DOHH2 (cell line): Measurements from ENCODE around the gene TMEM132A.

ENCODE experiments used
- CTCF ChIP-seq: fragments of 200-600 bp; sonication (generic); IDR thresholded peaks from one replicate; pipeline ENCODE4 v1.5.1; 2014; ENCODE audit warnings: antibody characterized with exemption, mild to moderate bottlenecking, low read depth, low read length; ENCODE audit not compliant: poor library complexity, severe bottlenecking
- EZH2phosphoT487 ChIP-seq: fragments of 200-600 bp; sonication (generic); IDR thresholded peaks from 2 replicates; pipeline ENCODE4 v1.6.1; 2017; ENCODE audit warnings: borderline replicate concordance, mild to moderate bottlenecking, antibody characterized with exemption, low read length, moderate library complexity, mixed read lengths

- no peak for TF ChIP-seq EZH2phosphoT487
- no peak for TF ChIP-seq CTCF
Measured at GRCh38 chr11:60935676-60936442, 11.6 kb downstream of the TMEM132A start.
